ENCODE results near the gene FLNB. TPM values are rescaled to one million over a fixed set of nuclear protein-coding genes. Genes with fewer than 3 reads are reported as not detected.
A peak's percentile ranks its signal among the peaks of the same experiment; 100 is the strongest.

FLNB gene
- total and polyA plus RNA-seq, 2 of the 13 experiments (the other 11 are each of a cell fraction or from before 2014, with no cell fraction given), result 106 to 130 TPM

DNA sequence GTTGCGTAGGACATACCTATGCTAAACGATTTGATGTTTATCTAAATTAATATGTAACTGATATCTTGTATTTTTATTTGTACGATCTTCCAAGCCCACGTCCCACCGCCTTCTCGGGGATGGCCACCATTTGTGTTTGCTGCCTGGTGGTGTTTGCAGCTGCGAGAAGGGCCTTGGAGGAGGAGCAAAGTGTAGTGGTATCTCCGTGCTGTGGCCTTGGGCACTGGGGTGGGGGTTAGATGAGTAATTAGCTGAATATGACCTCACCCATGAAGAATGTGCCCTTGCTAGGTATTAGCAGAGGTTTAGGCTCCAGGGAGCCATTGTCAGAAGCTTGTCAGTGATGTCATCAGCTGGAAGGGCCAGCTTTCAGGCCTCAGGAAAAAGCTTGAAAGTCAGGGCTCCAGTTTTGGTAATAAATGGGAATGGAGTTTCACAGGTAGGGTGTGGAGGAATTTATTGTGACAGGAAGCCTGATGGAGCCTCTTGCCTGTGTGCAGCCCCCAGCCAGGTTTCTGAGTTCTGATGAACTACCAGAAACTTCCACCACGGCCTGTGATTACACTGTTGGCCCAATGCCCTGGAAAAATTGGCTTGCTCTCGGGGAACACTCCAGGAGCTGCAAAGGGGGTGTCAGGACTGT, 41.0 kb downstream of the FLNB start (continued):
- TF ChIP-seq ZKSCAN5 (CRISPR knock-in tag; IDR thresholded peaks at IDR 0.05), result no peak
- peak; percentile 98 for TF ChIP-seq HDAC2 (CRISPR knock-in tag; IDR thresholded peaks at IDR 0.05)
- TF ChIP-seq RARG (CRISPR knock-in tag; IDR thresholded peaks at IDR 0.05; ENCODE audit: low read depth), result no peak
- peak; percentile 57 to 86; a peak in 3 of 4 replicates for TF ChIP-seq EP300 (IDR thresholded peaks at IDR 0.05; ENCODE audit: low read depth in 2 of 2, low read length in 2 of 2)
- TF ChIP-seq EP300 (CRISPR knock-in tag; IDR thresholded peaks at IDR 0.05; ENCODE audit: borderline replicate concordance), result peak; percentile 87
- 0 out of 2 replicates have a peak, but pooled peaks have one; percentile 19 for TF ChIP-seq ZNF3 (CRISPR knock-in tag; IDR thresholded peaks at IDR 0.05)
- TF ChIP-seq GABPA (IDR thresholded peaks at IDR 0.05; ENCODE audit: low read depth, low read length), result no peak
- peak; percentile 2; the same call in 1 of the 2 replicates for TF ChIP-seq GABPA (CRISPR knock-in tag; IDR thresholded peaks at IDR 0.05; ENCODE audit: low read depth)
- TF ChIP-seq CCDC6 (CRISPR knock-in tag; IDR thresholded peaks at IDR 0.05), result 0 out of 2 replicates have a peak, but pooled peaks have one; percentile 39
- TF ChIP-seq ZBTB7B (CRISPR knock-in tag; IDR thresholded peaks at IDR 0.05), result peak; percentile 81; the same call in 1 of the 2 replicates
- TF ChIP-seq IKZF4 (CRISPR knock-in tag; IDR thresholded peaks at IDR 0.05; ENCODE audit: borderline replicate concordance, low read depth, not compliant biosample characterization), result no peak
- TF ChIP-seq, protein P1, sequence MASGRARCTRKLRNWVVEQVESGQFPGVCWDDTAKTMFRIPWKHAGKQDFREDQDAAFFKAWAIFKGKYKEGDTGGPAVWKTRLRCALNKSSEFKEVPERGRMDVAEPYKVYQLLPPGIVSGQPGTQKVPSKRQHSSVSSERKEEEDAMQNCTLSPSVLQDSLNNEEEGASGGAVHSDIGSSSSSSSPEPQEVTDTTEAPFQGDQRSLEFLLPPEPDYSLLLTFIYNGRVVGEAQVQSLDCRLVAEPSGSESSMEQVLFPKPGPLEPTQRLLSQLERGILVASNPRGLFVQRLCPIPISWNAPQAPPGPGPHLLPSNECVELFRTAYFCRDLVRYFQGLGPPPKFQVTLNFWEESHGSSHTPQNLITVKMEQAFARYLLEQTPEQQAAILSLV (CRISPR knock-in tag; IDR thresholded peaks at IDR 0.05; ENCODE audit: borderline replicate concordance), result peak; percentile 47; the same call in 1 of the 2 replicates
- TF ChIP-seq ZNF557 (CRISPR knock-in tag; IDR thresholded peaks at IDR 0.05), result no peak
- peak; percentile 49; the same call in 1 of the 2 replicates for TF ChIP-seq ZFY (CRISPR knock-in tag; IDR thresholded peaks at IDR 0.05)
- TF ChIP-seq ZNF569 (CRISPR knock-in tag; IDR thresholded peaks at IDR 0.05; ENCODE audit: borderline replicate concordance), result no peak
- no peak; the same call in 1 of the 2 replicates for TF ChIP-seq CBX5 (CRISPR knock-in tag; IDR thresholded peaks at IDR 0.05; ENCODE audit: borderline replicate concordance)
- TF ChIP-seq ZBTB49 (CRISPR knock-in tag; IDR thresholded peaks at IDR 0.05; ENCODE audit: borderline replicate concordance), result no peak; the same call in 1 of the 2 replicates
- no peak for TF ChIP-seq GLI4 (CRISPR knock-in tag; IDR thresholded peaks at IDR 0.05; ENCODE audit: borderline replicate concordance)
- TF ChIP-seq ZNF552 (CRISPR knock-in tag; IDR thresholded peaks at IDR 0.05; ENCODE audit: borderline replicate concordance), result no peak
- TF ChIP-seq CSRNP1 (CRISPR knock-in tag; IDR thresholded peaks at IDR 0.05), result no peak
- TF ChIP-seq, protein P2, sequence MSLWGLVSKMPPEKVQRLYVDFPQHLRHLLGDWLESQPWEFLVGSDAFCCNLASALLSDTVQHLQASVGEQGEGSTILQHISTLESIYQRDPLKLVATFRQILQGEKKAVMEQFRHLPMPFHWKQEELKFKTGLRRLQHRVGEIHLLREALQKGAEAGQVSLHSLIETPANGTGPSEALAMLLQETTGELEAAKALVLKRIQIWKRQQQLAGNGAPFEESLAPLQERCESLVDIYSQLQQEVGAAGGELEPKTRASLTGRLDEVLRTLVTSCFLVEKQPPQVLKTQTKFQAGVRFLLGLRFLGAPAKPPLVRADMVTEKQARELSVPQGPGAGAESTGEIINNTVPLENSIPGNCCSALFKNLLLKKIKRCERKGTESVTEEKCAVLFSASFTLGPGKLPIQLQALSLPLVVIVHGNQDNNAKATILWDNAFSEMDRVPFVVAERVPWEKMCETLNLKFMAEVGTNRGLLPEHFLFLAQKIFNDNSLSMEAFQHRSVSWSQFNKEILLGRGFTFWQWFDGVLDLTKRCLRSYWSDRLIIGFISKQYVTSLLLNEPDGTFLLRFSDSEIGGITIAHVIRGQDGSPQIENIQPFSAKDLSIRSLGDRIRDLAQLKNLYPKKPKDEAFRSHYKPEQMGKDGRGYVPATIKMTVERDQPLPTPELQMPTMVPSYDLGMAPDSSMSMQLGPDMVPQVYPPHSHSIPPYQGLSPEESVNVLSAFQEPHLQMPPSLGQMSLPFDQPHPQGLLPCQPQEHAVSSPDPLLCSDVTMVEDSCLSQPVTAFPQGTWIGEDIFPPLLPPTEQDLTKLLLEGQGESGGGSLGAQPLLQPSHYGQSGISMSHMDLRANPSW (CRISPR knock-in tag; IDR thresholded peaks at IDR 0.05; ENCODE audit: borderline replicate concordance), result no peak; the same call in 1 of the 2 replicates
- no peak for TF ChIP-seq ZNF615 (CRISPR knock-in tag; IDR thresholded peaks at IDR 0.05; ENCODE audit: borderline replicate concordance)
